GM23338 (cell line): ENCODE data around the gene NR1I2. TPM values are rescaled to one million over a fixed set of nuclear protein-coding genes. Genes with fewer than 3 reads are reported as not detected.

Experiments used
- ATAC-seq: fragments of 200-7000 bp; cut with Tn5 transposase; 3 replicates; pipeline ENCODE4 v1.9.1; 2020
- DNase-seq: peaks from one replicate; pipeline ENCODE4 v3.0.0-alpha.2; 2015; ENCODE audit warnings: low spot score
- H2AFZ ChIP-seq: fragments of 200-600 bp; sonication (generic); 2 replicates; pipeline ENCODE4 v1.8.0; 2016; ENCODE audit warnings: antibody characterized with exemption, mild to moderate bottlenecking, moderate library complexity
- H3F3A ChIP-seq: fragments of 200-600 bp; sonication (generic); replicated peaks from 2 replicates; pipeline ENCODE4 v1.8.0; 2017; ENCODE audit warnings: antibody characterized with exemption, mixed run types, low read depth
- H3K27ac ChIP-seq: fragments of 200-600 bp; sonication (generic); 2 replicates; pipeline ENCODE4 v1.6.1; 2016; ENCODE audit warnings: low read depth
- H3K27me3 ChIP-seq: fragments of 200-600 bp; sonication (generic); 2 replicates; pipeline ENCODE4 v1.8.0; 2016; ENCODE audit warnings: mild to moderate bottlenecking, mixed run types, moderate library complexity; ENCODE audit not compliant: insufficient read depth
- H3K36me3 ChIP-seq: fragments of 200-600 bp; sonication (generic); 2 replicates; pipeline ENCODE4 v1.8.0; 2016; ENCODE audit warnings: mild to moderate bottlenecking; ENCODE audit not compliant: insufficient read depth
- H3K4me1 ChIP-seq: fragments of 200-600 bp; sonication (generic); 2 replicates; pipeline ENCODE4 v1.8.0; 2016; ENCODE audit warnings: mild to moderate bottlenecking, moderate library complexity; ENCODE audit not compliant: insufficient read depth
- H3K4me2 ChIP-seq: fragments of 200-600 bp; sonication (generic); 2 replicates; pipeline ENCODE4 v1.7.1; 2017; ENCODE audit warnings: mixed run types
- H3K4me3 ChIP-seq: fragments of 200-600 bp; sonication (generic); 2 replicates; pipeline ENCODE4 v1.6.1; 2016; ENCODE audit warnings: mixed run types
- H3K79me2 ChIP-seq: fragments of 200-600 bp; sonication (generic); replicated peaks from 2 replicates; pipeline ENCODE4 v1.8.0; 2017; ENCODE audit warnings: mild to moderate bottlenecking; ENCODE audit not compliant: insufficient read depth
- H3K9me2 ChIP-seq: fragments of 200-600 bp; sonication (generic); 2 replicates; pipeline ENCODE4 v1.8.0; 2017; ENCODE audit not compliant: insufficient read depth
- H4K20me1 ChIP-seq: fragments of 200-600 bp; sonication (generic); replicated peaks from 2 replicates; pipeline ENCODE4 v1.8.0; 2017; ENCODE audit warnings: mild to moderate bottlenecking; ENCODE audit not compliant: insufficient read depth
- H3K27ac Mint-ChIP-seq: 2 replicates; pipeline ENCODE4 v1.8.0; 2020; ENCODE audit warnings: inconsistent platforms, mild to moderate bottlenecking, moderate library complexity, mixed read lengths
- H3K27me3 Mint-ChIP-seq: 3 replicates; pipeline ENCODE4 v1.8.0; 2022; ENCODE audit warnings: low read depth, mild to moderate bottlenecking, moderate library complexity, mixed read lengths, inconsistent platforms; ENCODE audit not compliant: insufficient read depth, poor library complexity
- H3K36me3 Mint-ChIP-seq: 3 replicates; pipeline ENCODE4 v1.8.0; 2021; ENCODE audit warnings: low read depth, mild to moderate bottlenecking, inconsistent platforms, moderate library complexity, mixed read lengths
- H3K4me1 Mint-ChIP-seq: 3 replicates; pipeline ENCODE4 v1.8.0; 2020; ENCODE audit warnings: mild to moderate bottlenecking, inconsistent platforms, mixed read lengths
- H3K4me3 Mint-ChIP-seq: 3 replicates; pipeline ENCODE4 v1.8.0; 2021; ENCODE audit warnings: moderate library complexity, mild to moderate bottlenecking, inconsistent platforms, mixed read lengths
- H3K9me3 Mint-ChIP-seq: 3 replicates; pipeline ENCODE4 v1.8.0; 2020; ENCODE audit warnings: moderate library complexity, mild to moderate bottlenecking, inconsistent platforms, mixed read lengths
- CTCF ChIP-seq, 2 experiments: fragments of 200-600 bp in 1 of 2; sonication (generic) in 1 of 2; conservative IDR thresholded peaks; 2 replicates each; pipeline versions ENCODE4 v1.5.1 to v1.6.1; 2016 to 2017; ENCODE audit warnings: antibody characterized with exemption in 2 of 2, low read depth in 2 of 2, mild to moderate bottlenecking in 2 of 2, moderate library complexity in 1 of 2
- ETS1 ChIP-seq: IDR thresholded peaks from 2 replicates; pipeline ENCODE4 v1.6.1; 2016; ENCODE audit warnings: antibody characterized with exemption
- JUNB ChIP-seq: IDR thresholded peaks from one replicate; pipeline ENCODE4 v1.6.1; 2016; ENCODE audit warnings: antibody characterized with exemption; ENCODE audit not compliant: unreplicated experiment
- NANOG ChIP-seq: IDR thresholded peaks from 2 replicates; pipeline ENCODE4 v1.6.1; 2016; ENCODE audit warnings: antibody characterized with exemption, borderline replicate concordance
- POLR2AphosphoS5 ChIP-seq: IDR thresholded peaks from 2 replicates; pipeline ENCODE4 v1.6.1; 2016; ENCODE audit warnings: antibody characterized with exemption, low read depth
- REST ChIP-seq: IDR thresholded peaks from one replicate; pipeline ENCODE4 v1.6.1; 2018; ENCODE audit warnings: antibody characterized with exemption; ENCODE audit not compliant: unreplicated experiment
- ZNF114 ChIP-seq: fragments of 250-450 bp; sonication (Bioruptor Pico); IDR thresholded peaks from 2 replicates; pipeline ENCODE4 v1.5.0; 2020; ENCODE audit warnings: mild to moderate bottlenecking, moderate library complexity
- ZNF462 ChIP-seq: fragments of 250-450 bp; sonication (Bioruptor Pico); IDR thresholded peaks from 2 replicates; pipeline ENCODE4 v1.5.0; 2020; ENCODE audit warnings: mild to moderate bottlenecking, moderate library complexity
- polyA plus RNA-seq: library from polyadenylated mRNA; unstranded; fragments of >200 nt; fragmentation: Nextera tagmentation; extraction: Ambion mirVana; gene quantifications from 2 replicates; pipeline ENCODE4 v1.2.1, GENCODE V29; 2016
- total RNA-seq: library from RNA; depleted of rRNA; stranded (reverse); fragments of >200 nt; shearing (Covaris generic); gene quantifications from 2 replicates; pipeline ENCODE4 v1.2.3, GENCODE V29; 2014

NR1I2 gene
- total and polyA plus RNA-seq, 2 experiments from 2014 or later = 0.89 to 4.4 TPM

- TF ChIP-seq ZNF462 (CRISPR knock-in tag) = no peak
Measured at GRCh38 chr3:119783883-119784282, 2.0 kb downstream of the NR1I2 start (continued).

- no peak for DNase-seq
- H3K4me3 Mint-ChIP-seq = no peak overlapping the region
- no peaks in the 10 kb centered on the region; the same call in 2 of the 3 replicates for H3K9me3 Mint-ChIP-seq
- no peaks in the 10 kb centered on the region for H3K4me1 Mint-ChIP-seq
- Histone ChIP-seq H3F3A (no peaks in the 10 kb centered on the region), H3K9me2 (no peaks in the 10 kb centered on the region), H2AFZ (no peak overlapping the region), H3K4me3 (no peak overlapping the region), H3K4me2 (no peak overlapping the region), H4K20me1 (no peaks in the 10 kb centered on the region), H3K4me1 (no peaks in the 10 kb centered on the region), H3K27me3 (no peaks in the 10 kb centered on the region), H3K36me3 (no peaks in the 10 kb centered on the region), H3K27ac (no peak overlapping the region), H3K79me2 (no peaks in the 10 kb centered on the region)
- TF ChIP-seq NANOG = no peak
- no peak for ATAC-seq
- no peak overlapping the region for H3K27ac Mint-ChIP-seq
- no peaks in the 10 kb centered on the region for H3K36me3 Mint-ChIP-seq
- H3K27me3 Mint-ChIP-seq = no peaks in the 10 kb centered on the region
Measured at GRCh38 chr3:119786409-119786808, 4.5 kb downstream of the NR1I2 start.

GRCh38 chr3:119790369-119790768, 8.5 kb downstream of the NR1I2 start:
- Mint-ChIP-seq H3K36me3 (no peaks in the 10 kb centered on the region), H3K9me3 (no peaks in the 10 kb centered on the region), H3K27ac (no peak overlapping the region), H3K4me3 (no peak overlapping the region), H3K4me1 (peaks cover 5% of the 10 kb centered on the region), H3K27me3 (peaks cover 2% of the 10 kb centered on the region)
- H4K20me1 ChIP-seq = no peaks in the 10 kb centered on the region
- no peak overlapping the region for H3K27ac ChIP-seq
- peaks cover 4% of the 10 kb centered on the region; the same call in 1 of the 2 replicates for H3K4me1 ChIP-seq
- no peaks in the 10 kb centered on the region for H3K79me2 ChIP-seq
- no peaks in the 10 kb centered on the region for H3K27me3 ChIP-seq
- H3F3A ChIP-seq = no peaks in the 10 kb centered on the region
- H3K4me2 ChIP-seq = no peak overlapping the region
- no peaks in the 10 kb centered on the region for H3K36me3 ChIP-seq
- no peak overlapping the region for H3K4me3 ChIP-seq
- ATAC-seq (no peak), DNase-seq (no peak)
- H2AFZ ChIP-seq = no peak overlapping the region
- H3K9me2 ChIP-seq = 0 out of 2 replicates have a peak, but pooled peaks cover 7% of the 10 kb centered on the region
- no peak for TF ChIP-seq ZNF114
- TF ChIP-seq ETS1 = no peak
- TF ChIP-seq NANOG = no peak
- no peak for TF ChIP-seq JUNB
- TF ChIP-seq POLR2AphosphoS5 = no peak
- no peak for TF ChIP-seq CTCF (conservative IDR thresholded peaks at IDR 0.05; ENCODE audit: low read depth in 2 of 2)
- TF ChIP-seq REST = no peak
